GM21619 (cell line): ENCODE measurements around the gene TMEM30B.

Experiments used
- ATAC-seq: cut with Tn5 transposase; IDR thresholded peaks from one replicate; pipeline ENCODE4 v1.9.1; 2021; ENCODE audit not compliant: unreplicated experiment

The TMEM30B gene

GRCh38 chr14:61238611-61239245 is 42.4 kb downstream of the TMEM30B start:
- no peak for ATAC-seq

GRCh38 chr14:61234215-61234916 is 46.8 kb downstream of the TMEM30B start:
- ATAC-seq: no peak

- no peak for ATAC-seq
These were observed 47.6 kb downstream of the TMEM30B start for GRCh38 chr14:61233436-61233956.

GRCh38 chr14:61231810-61232209 is 49.3 kb downstream of the TMEM30B start:
- ATAC-seq: no peak

GRCh38 chr14:61229981-61230380 is 51.2 kb downstream of the TMEM30B start:
- ATAC-seq: no peak

GRCh38 chr14:61229475-61229888 is 51.7 kb downstream of the TMEM30B start:
- no peak for ATAC-seq

- ATAC-seq: no peak
These were observed 53.1 kb downstream of the TMEM30B start for GRCh38 chr14:61227884-61228591.
